H1 (cell line): ENCODE data around the gene CYRIA. TPM values are rescaled to one million over a fixed set of nuclear protein-coding genes. Genes with fewer than 3 reads are reported as not detected.

ENCODE experiments used
- JUN ChIP-seq: IDR thresholded peaks from 2 replicates; pipeline ENCODE4 v1.6.1; 2011; ENCODE audit warnings: low read depth, mild to moderate bottlenecking, improper control_type of control experiment, low read length
- JUND ChIP-seq: IDR thresholded peaks from 2 replicates; pipeline ENCODE4 v1.6.1; 2011; ENCODE audit warnings: mild to moderate bottlenecking, improper control_type of control experiment, low read length
- MAFK ChIP-seq: IDR thresholded peaks from 2 replicates; pipeline ENCODE4 v1.6.1; 2012; ENCODE audit warnings: low read depth, mild to moderate bottlenecking, improper control_type of control experiment, low read length
- SAP30 ChIP-seq: fragments of 300-600 bp; sonication (generic); IDR thresholded peaks from 2 replicates; pipeline ENCODE4 v1.7.1; 2012; ENCODE audit warnings: low read length, moderate library complexity, mild to moderate bottlenecking, inconsistent platforms; ENCODE audit not compliant: insufficient read depth, insufficient replicate concordance
- polyA plus RNA-seq, 7 experiments: library from polyadenylated mRNA; depleted of rRNA in 3 of 7; stranded (reverse) in 5 of 7; unstranded in 2 of 7; fragments of >200 nt in 5 of 7; fragments of 200-250 nt in 2 of 7; gene quantifications; 1 replicate in 5 of 7; 2 replicates in 1 of 7; 4 replicates in 1 of 7; pipeline versions ENCODE4 v1.2.1 to v1.2.3, GENCODE V29; 2011 to 2013; ENCODE audit warnings: missing spikeins in 2 of 7, mixed read lengths in 2 of 7
- total RNA-seq: library from RNA; stranded (reverse); fragmentation: NEBNext Ultra II Directional; extraction: Animal tissue kit (Norgen Biotek cat#: 25700); gene quantifications from 2 replicates; pipeline ENCODE4 v1.2.1, GENCODE V29; 2021

Gene CYRIA
- total and polyA plus RNA-seq, 2 of the 8 experiments (the other 6 are each of a cell fraction or from before 2014, with no cell fraction given), result 1.5 to 9.8 TPM

DNA sequence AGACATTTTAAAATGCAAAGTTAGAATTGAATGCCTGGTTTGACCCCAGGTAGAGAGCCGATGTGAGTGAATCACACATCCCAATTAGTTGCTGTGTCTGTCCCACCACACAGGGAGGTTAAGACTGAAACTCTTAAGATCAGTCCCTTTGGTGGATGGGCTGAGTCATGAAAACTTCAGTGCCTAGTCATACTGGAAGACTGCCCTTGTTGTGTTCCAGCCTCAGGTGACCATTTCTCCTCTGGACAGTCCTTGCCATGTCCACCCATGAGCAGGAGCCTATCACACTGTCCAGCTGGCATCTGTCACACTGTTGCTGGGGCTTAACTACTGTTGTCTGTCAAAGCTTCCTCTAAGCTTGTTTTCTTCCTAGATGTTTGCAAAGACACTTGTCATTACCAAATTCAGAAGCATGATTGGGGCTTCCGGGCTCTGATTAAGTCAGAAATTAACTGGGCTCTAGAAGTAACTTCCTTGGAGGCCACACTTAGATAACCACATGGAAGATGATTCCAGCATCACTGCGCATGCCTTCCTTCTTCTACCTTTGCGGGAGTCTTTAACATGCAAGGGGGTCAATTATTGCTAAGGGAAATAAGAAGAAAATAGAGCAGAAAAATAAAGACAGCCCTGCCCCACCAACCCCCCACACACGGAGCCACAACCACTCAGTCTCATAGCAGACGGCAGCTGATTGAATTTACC lies 21.3 kb downstream of the CYRIA start (continued):
- TF ChIP-seq SAP30 (no peak), JUND (no peak), MAFK (no peak), JUN (no peak)
